ENCODE measurements around the gene CFAP251.

The CFAP251 gene

DNA sequence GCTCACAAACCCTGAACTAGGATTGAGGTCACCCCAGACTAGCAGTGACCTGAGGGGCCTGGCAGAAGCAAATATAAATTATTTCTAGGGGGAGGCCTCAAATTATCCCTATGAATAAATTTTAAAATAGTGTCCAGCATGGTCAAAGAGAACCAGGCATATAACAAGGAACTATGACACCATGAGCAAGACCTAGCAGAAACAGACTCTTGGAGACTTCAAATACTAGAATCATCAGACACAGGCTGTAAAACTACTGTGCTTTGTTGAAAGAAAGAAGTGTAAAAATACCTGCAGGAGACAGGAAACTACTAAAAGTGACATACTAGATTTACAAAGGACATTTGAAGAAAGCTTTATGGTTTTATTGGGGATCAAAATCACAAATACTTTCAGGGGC, 100.1 kb downstream of the CFAP251 start:
- H3K4me3 ChIP-seq (ENCODE audit: low read depth, low read length) = no peak overlapping the region
- TF ChIP-seq, protein P1, sequence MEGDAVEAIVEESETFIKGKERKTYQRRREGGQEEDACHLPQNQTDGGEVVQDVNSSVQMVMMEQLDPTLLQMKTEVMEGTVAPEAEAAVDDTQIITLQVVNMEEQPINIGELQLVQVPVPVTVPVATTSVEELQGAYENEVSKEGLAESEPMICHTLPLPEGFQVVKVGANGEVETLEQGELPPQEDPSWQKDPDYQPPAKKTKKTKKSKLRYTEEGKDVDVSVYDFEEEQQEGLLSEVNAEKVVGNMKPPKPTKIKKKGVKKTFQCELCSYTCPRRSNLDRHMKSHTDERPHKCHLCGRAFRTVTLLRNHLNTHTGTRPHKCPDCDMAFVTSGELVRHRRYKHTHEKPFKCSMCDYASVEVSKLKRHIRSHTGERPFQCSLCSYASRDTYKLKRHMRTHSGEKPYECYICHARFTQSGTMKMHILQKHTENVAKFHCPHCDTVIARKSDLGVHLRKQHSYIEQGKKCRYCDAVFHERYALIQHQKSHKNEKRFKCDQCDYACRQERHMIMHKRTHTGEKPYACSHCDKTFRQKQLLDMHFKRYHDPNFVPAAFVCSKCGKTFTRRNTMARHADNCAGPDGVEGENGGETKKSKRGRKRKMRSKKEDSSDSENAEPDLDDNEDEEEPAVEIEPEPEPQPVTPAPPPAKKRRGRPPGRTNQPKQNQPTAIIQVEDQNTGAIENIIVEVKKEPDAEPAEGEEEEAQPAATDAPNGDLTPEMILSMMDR (IDR thresholded peaks at IDR 0.05; ENCODE audit: insufficient read depth, low read length, missing control alignments) = no peak
- no peak for DNase-seq (ENCODE audit: low read depth, low spot score)
- POLR2A ChIA-PET = no interaction called here
- CTCF ChIA-PET = no interaction called here

DNA sequence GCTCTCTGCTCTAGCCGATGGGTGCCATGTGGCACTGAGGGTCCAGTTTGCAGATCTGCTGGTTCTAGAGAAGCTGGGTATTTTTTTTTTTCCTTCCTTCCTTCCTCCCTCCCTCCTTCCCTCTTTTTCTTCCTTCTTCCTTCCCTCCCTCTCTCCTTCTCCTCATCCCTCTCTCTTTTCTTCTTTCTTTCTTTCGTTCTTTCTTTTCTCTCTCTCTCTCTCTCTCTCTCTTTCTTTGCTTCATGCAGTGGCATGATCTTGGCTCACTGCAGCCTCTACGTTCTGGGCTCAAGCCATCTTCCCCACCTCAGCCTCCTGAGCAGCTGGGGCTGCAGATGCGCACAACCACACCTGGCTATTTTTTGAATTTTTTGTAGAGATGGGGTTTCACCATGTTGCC, 100.5 kb downstream of the CFAP251 start:
- no peak for DNase-seq (ENCODE audit: low read depth, low spot score)
- H3K4me3 ChIP-seq (ENCODE audit: low read depth, low read length) = no peak overlapping the region
- ChIA-PET POLR2A (no interaction called here), CTCF (no interaction called here)
- TF ChIP-seq, protein P1 (IDR thresholded peaks at IDR 0.05; ENCODE audit: insufficient read depth, low read length, missing control alignments) = no peak

DNA sequence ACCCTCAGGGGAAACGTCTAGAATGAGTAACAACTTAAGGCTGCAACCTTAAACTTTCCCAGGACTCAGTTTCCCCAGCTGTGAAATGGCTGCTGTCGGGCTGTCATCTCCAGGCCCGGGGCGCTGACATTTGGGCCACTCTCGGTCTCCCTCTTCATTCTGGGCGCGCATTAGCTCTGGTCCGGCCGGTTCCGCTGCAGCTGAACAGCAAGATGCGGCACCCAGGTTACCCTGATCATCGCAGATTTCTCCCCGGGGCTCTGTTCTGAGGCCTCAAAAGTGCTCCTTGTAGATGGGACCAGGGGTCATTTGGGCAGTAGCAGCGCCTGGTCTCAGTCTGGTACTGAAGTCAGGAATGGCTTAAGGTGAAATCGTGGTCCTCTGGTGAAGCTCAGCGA, 102.4 kb downstream of the CFAP251 start:
- ChIA-PET CTCF (interaction anchor here (0.8 to 1.6 kb wide), 7 partner anchors 18 to 227 kb away, joined by 3 to 7 read pairs (median 3); partner anchors contain the start of genes CFAP251 and RHOF), POLR2A (no interaction called here)
- TF ChIP-seq, protein P1 (IDR thresholded peaks at IDR 0.05; ENCODE audit: insufficient read depth, low read length, missing control alignments) = no peak
- peak overlapping the region; percentile 60 for H3K4me3 ChIP-seq (ENCODE audit: low read depth, low read length)
- no peak for DNase-seq (ENCODE audit: low read depth, low spot score)

DNA sequence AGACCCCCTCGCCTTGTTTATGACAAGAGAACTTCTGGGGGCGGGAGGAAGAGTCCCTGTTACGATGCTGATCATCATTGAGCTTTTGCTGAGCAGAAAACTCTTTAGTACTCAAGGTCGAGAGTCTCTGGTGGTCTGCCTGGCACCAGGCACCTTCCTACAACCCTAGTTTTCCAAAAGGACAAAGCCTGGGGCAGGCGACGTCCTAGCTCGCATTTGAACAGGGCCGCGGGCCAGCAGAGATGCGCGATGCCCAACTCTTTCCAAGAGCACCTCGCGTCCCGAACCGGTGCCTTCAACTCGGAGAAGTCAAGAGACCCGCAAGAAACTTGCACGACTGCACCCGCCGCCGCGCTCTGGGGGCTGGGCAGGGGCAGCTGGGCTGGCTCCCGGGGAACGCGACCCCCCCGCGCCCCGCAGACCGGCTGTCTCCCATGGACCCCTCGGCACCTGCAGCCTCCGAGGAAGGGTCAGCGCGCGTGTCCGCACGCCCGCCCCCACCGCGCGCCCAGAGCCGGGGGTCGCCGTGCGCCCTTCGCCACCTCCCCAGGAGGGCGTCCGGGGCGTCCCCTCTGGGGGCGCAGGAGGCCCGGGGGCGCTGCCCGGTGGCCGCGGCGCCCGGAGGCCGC, 102.9 kb downstream of the CFAP251 start:
- no peak for DNase-seq (ENCODE audit: low read depth, low spot score)
- ChIA-PET POLR2A (no interaction called here), CTCF (interaction anchor here (0.8 to 1.6 kb wide), 7 partner anchors 19 to 227 kb away, joined by 3 to 7 read pairs (median 3); partner anchors contain the start of genes CFAP251 and RHOF)
- H3K4me3 ChIP-seq (ENCODE audit: low read depth, low read length) = peak overlapping the region; percentile 60
- TF ChIP-seq, protein P1 (IDR thresholded peaks at IDR 0.05; ENCODE audit: insufficient read depth, low read length, missing control alignments) = no peak

DNA sequence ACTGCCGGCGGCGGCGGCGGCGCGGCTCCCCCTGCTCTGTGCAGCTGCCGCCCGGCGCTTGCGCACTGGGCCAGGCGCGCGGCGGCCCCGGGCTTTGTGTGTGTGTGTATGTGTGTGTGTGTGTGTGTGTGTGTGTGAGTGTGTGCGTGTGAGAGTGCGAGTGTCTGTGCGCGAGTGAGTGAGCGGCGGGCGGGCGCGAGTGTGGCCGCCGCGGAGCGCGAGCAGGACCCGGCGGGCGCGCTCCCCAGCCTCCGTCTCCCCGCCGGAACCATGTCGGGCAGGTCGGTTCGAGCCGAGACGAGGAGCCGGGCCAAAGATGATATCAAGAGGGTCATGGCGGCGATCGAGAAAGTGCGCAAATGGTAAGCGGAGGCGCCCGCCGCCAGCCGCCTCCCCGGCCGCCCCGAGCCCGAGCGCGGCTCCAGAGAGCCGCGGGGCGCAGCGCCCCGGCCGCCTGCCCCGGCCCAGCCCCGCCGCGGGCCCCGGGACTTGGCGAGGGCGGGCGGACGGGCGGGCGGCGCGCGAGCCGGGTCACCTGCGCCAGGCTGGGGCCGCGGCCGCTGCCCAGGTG, 103.5 kb downstream of the CFAP251 start, which contains the start of gene BCL7A:
Gene BCL7A, plus strand, starts transcription at position 63 of the 571 bp plus-strand sequence. Its CDS starts 208 bp downstream, at position 271.
- CTCF ChIA-PET = interaction anchor here (0.9 to 1.9 kb wide), 5 partner anchors 19 to 104 kb away, joined by 3 to 7 read pairs (median 5); partner anchors contain the start of gene CFAP251

More for the DNA sequence above, 103.5 kb downstream of the CFAP251 start, which contains the start of gene BCL7A:
- DNase-seq (ENCODE audit: low read depth, low spot score) = no peak
- TF ChIP-seq, protein P1 (IDR thresholded peaks at IDR 0.05; ENCODE audit: insufficient read depth, low read length, missing control alignments) = no peak
- peak within 1 kb of the TSS; percentile 60 for H3K4me3 ChIP-seq (ENCODE audit: low read depth, low read length)
- POLR2A ChIA-PET = no interaction called here
